ENCODE results near the gene R3HDM2. TPM values are rescaled to one million over a fixed set of nuclear protein-coding genes. Genes with fewer than 3 reads are reported as not detected.
"Not testable (repeated sequence)": the region's sequence is repeated elsewhere in the genome, so short reads cannot be mapped to it uniquely, and the experiment has no call there.

Gene R3HDM2
- total RNA-seq, 1 donor from 2014 or later = 48.9 TPM

GRCh38 chr12:57404966-57405640 lies 25.7 kb downstream of the R3HDM2 start:
- intact Hi-C loops (cut with DNase I) = no loop called here
- no peak for ATAC-seq (ENCODE audit: poor library complexity)

GRCh38 chr12:57402156-57402555 lies 28.7 kb downstream of the R3HDM2 start:
- ATAC-seq (ENCODE audit: poor library complexity); intact Hi-C loops (cut with DNase I); DNase-seq: not testable (repeated sequence)

More at GRCh38 chr12:57404966-57405640, 25.7 kb downstream of the R3HDM2 start:
- no peak for DNase-seq

GRCh38 chr12:57401165-57401564 lies 29.7 kb downstream of the R3HDM2 start:
- intact Hi-C loops (cut with DNase I) = no loop called here
- DNase-seq (no peak), ATAC-seq (ENCODE audit: poor library complexity) (peak; percentile 51)

- ATAC-seq (ENCODE audit: poor library complexity); DNase-seq; intact Hi-C loops (cut with DNase I): not testable (repeated sequence)
Measured at GRCh38 chr12:57399718-57400463, 31.0 kb downstream of the R3HDM2 start.

- DNase-seq (no peak), ATAC-seq (ENCODE audit: poor library complexity) (no peak)
- intact Hi-C loops (cut with DNase I) = no loop called here
Measured at GRCh38 chr12:57397441-57397840, 33.4 kb downstream of the R3HDM2 start.

- no peak for ATAC-seq (ENCODE audit: poor library complexity)
Measured at GRCh38 chr12:57395121-57395520, 35.7 kb downstream of the R3HDM2 start.

GRCh38 chr12:57390174-57390573 lies 40.7 kb downstream of the R3HDM2 start:
- ATAC-seq (ENCODE audit: poor library complexity) (no peak), DNase-seq (no peak)
- intact Hi-C loops (cut with DNase I) = no loop called here

More at GRCh38 chr12:57395121-57395520, 35.7 kb downstream of the R3HDM2 start:
- intact Hi-C loops (cut with DNase I) = no loop called here
- no peak for DNase-seq

- ATAC-seq (ENCODE audit: poor library complexity) (no peak), DNase-seq (no peak)
- intact Hi-C loops (cut with DNase I) = no loop called here
Measured at GRCh38 chr12:57389033-57389432, 41.8 kb downstream of the R3HDM2 start.

GRCh38 chr12:57388425-57388824 lies 42.4 kb downstream of the R3HDM2 start:
- ATAC-seq (ENCODE audit: poor library complexity) (no peak), DNase-seq (no peak)
- intact Hi-C loops (cut with DNase I) = no loop called here

- intact Hi-C loops (cut with DNase I) = no loop called here
- no peak for ATAC-seq (ENCODE audit: poor library complexity)
- no peak for DNase-seq
Measured at GRCh38 chr12:57386187-57386720, 44.6 kb downstream of the R3HDM2 start.

- ATAC-seq (ENCODE audit: poor library complexity) = no peak
- no peak for DNase-seq
- intact Hi-C loops (cut with DNase I) = no loop called here
Measured at GRCh38 chr12:57385586-57385985, 45.3 kb downstream of the R3HDM2 start.

- DNase-seq (no peak), ATAC-seq (ENCODE audit: poor library complexity) (no peak)
- intact Hi-C loops (cut with DNase I) = no loop called here
Measured at GRCh38 chr12:57384478-57384877, 46.4 kb downstream of the R3HDM2 start.

- ATAC-seq (ENCODE audit: poor library complexity) (no peak), DNase-seq (no peak)
- intact Hi-C loops (cut with DNase I) = no loop called here
Measured at GRCh38 chr12:57381693-57382220, 49.1 kb downstream of the R3HDM2 start.

GRCh38 chr12:57380300-57380699 lies 50.5 kb downstream of the R3HDM2 start:
- ATAC-seq (ENCODE audit: poor library complexity) (no peak), DNase-seq (no peak)
- intact Hi-C loops (cut with DNase I) = no loop called here

GRCh38 chr12:57377103-57377840 lies 53.6 kb downstream of the R3HDM2 start:
- intact Hi-C loops (cut with DNase I) = no loop called here
- no peak for DNase-seq
- no peak for ATAC-seq (ENCODE audit: poor library complexity)

- ATAC-seq (ENCODE audit: poor library complexity) = peak; percentile 83
- no peak for DNase-seq
- intact Hi-C loops (cut with DNase I) = no loop called here
Measured at GRCh38 chr12:57372233-57372632, 58.6 kb downstream of the R3HDM2 start.

GRCh38 chr12:57370696-57371095 lies 60.1 kb downstream of the R3HDM2 start:
- intact Hi-C loops (cut with DNase I) = no loop called here
- ATAC-seq (ENCODE audit: poor library complexity) = no peak
- no peak for DNase-seq

GRCh38 chr12:57370072-57370471 lies 60.8 kb downstream of the R3HDM2 start:
- DNase-seq (no peak), ATAC-seq (ENCODE audit: poor library complexity) (no peak)

GRCh38 chr12:57369202-57369601 lies 61.6 kb downstream of the R3HDM2 start:
- no peak for DNase-seq
- no peak for ATAC-seq (ENCODE audit: poor library complexity)
- intact Hi-C loops (cut with DNase I) = no loop called here

More at GRCh38 chr12:57370072-57370471, 60.8 kb downstream of the R3HDM2 start:
- intact Hi-C loops (cut with DNase I) = no loop called here
